ENCODE data around the gene LRRC1.
A peak's percentile ranks its signal among the peaks of the same experiment; 100 is the strongest.

LRRC1 gene

DNA sequence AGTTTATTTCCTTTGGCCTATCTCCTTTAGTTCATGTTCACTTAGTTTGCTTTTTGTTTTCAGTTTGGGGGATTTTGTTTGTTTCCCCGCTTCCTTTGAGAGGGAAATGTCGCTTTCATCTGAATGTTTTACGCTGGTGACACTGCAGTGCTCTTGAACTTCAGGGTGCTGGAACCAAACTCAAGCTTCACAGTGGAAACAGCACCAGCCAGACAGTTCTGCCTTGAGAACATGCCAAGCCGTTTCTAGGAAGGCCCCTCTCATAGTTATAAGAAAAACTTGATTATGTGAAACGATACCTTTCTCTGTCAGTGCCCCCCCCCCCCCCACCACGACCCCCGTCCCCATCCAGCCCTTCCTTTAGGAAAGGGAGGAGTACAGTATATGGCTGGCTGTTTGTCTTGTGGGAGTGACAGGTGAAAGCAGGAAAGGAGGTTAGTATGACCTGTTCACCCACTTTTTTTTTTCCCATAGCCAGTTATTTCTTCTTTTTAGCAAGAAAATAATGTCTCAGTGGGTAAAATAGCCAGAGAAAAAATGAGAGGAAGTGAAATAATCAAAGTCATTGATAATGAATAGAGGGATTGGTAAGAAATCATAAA lies 130.1 kb downstream of the LRRC1 start:
- no peaks in the 10 kb centered on the region for H3K27me3 ChIP-seq
- peak overlapping the region; percentile 70 for H3K4me2 ChIP-seq
- H3K9ac ChIP-seq, result no peak overlapping the region
- no peaks in the 10 kb centered on the region for H4K20me1 ChIP-seq
- H3K4me1 ChIP-seq, result peaks cover 78% of the 10 kb centered on the region
- peaks cover 13% of the 10 kb centered on the region; the same call in 1 of the 2 replicates for H3K9me3 ChIP-seq
- no peak overlapping the region for H3K4me3 ChIP-seq
- H3K27ac ChIP-seq, result peak overlapping the region; percentile 31; the same call in 1 of the 2 replicates
- H3K36me3 ChIP-seq, result peaks cover 23% of the 10 kb centered on the region
- TF ChIP-seq Cebpa-rat (IDR thresholded peaks at IDR 0.05), result no peak

DNA sequence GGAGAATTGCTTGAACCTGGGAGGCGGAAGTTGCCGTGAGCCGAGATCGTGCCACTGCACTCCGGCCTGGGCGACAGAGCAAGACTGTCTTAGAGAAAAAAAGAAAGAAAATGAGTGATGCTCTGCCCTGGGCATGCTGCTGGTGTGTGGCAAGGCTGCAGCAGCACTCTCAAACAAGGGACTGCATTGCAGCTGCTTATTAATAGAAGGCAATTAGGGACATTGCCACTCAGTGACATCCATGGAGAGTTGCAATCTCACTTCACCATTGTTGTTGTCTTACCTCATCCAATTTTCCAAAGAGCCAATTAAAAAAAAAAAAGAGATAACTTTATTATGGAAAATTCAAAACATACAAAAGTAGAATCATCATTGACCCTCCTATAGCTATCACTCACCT lies 131.1 kb downstream of the LRRC1 start:
- Histone ChIP-seq H3K4me1 (peaks cover 78% of the 10 kb centered on the region), H3K9ac (no peak overlapping the region), H3K9me3 (peaks cover 13% of the 10 kb centered on the region; the same call in 1 of the 2 replicates), H3K4me2 (peak overlapping the region; percentile 70), H3K27me3 (no peaks in the 10 kb centered on the region), H3K27ac (no peak overlapping the region), H4K20me1 (no peaks in the 10 kb centered on the region), H3K36me3 (peaks cover 18% of the 10 kb centered on the region), H3K4me3 (no peak overlapping the region)
- no peak for TF ChIP-seq Cebpa-rat (IDR thresholded peaks at IDR 0.05)

DNA sequence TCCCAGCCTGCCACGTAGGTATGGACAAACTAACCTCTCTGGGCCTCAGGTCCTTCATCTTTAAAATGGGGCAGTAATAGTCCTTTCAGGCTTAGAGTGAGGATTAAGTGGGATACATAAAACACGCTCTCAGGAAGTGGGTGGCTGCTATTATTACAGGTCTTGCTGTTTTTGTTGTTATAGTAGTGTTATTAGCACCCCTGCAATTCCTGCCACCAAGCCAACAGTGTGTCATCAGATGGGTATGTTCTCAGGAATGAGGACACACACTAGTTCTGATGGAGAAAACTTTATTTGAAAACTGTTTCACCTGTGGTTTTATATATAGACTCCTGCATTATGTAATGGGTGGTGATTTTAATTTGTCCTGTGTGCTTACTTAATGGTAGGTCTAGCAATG lies 131.7 kb downstream of the LRRC1 start:
- H4K20me1 ChIP-seq, result no peaks in the 10 kb centered on the region
- H3K4me2 ChIP-seq, result peak overlapping the region; percentile 70
- peaks cover 13% of the 10 kb centered on the region; the same call in 1 of the 2 replicates for H3K9me3 ChIP-seq
- peaks cover 12% of the 10 kb centered on the region for H3K36me3 ChIP-seq
- H3K4me3 ChIP-seq, result no peak overlapping the region
- TF ChIP-seq Cebpa-rat (IDR thresholded peaks at IDR 0.05), result no peak
- H3K9ac ChIP-seq, result peak overlapping the region; percentile 36; the same call in 1 of the 2 replicates
- peaks cover 82% of the 10 kb centered on the region for H3K4me1 ChIP-seq
- 0 out of 2 replicates have a peak overlapping the region, but pooled peaks have one; percentile 2 for H3K27ac ChIP-seq
- H3K27me3 ChIP-seq, result no peaks in the 10 kb centered on the region

DNA sequence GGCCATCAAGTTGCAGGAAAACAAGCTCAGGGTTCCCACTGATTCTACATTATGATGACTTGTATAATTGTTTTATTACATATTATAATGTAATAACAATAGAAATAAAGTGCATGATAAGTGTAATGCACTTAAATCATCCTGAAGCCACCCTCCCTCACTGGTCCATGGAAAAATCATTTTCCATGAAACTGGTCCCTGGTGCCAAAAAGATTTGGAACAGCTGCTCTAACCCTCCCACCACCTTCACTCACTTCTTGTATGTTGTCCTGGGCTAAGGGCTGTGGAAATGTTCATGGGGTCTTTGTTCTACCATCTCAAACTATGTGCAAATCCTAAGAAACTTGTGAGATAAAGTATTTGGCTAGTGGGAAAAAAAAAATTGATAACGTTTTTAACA lies 133.8 kb downstream of the LRRC1 start:
- no peaks in the 10 kb centered on the region for H3K27me3 ChIP-seq
- no peaks in the 10 kb centered on the region for H3K36me3 ChIP-seq
- H3K4me3 ChIP-seq, result no peak overlapping the region
- peak overlapping the region; percentile 77 for H3K4me2 ChIP-seq
- H3K9me3 ChIP-seq, result 0 out of 2 replicates have a peak, but pooled peaks cover 7% of the 10 kb centered on the region
- no peak overlapping the region for H3K9ac ChIP-seq
- no peak for TF ChIP-seq Cebpa-rat (IDR thresholded peaks at IDR 0.05)
- no peaks in the 10 kb centered on the region for H4K20me1 ChIP-seq
- peaks cover 79% of the 10 kb centered on the region for H3K4me1 ChIP-seq
- no peak overlapping the region for H3K27ac ChIP-seq

DNA sequence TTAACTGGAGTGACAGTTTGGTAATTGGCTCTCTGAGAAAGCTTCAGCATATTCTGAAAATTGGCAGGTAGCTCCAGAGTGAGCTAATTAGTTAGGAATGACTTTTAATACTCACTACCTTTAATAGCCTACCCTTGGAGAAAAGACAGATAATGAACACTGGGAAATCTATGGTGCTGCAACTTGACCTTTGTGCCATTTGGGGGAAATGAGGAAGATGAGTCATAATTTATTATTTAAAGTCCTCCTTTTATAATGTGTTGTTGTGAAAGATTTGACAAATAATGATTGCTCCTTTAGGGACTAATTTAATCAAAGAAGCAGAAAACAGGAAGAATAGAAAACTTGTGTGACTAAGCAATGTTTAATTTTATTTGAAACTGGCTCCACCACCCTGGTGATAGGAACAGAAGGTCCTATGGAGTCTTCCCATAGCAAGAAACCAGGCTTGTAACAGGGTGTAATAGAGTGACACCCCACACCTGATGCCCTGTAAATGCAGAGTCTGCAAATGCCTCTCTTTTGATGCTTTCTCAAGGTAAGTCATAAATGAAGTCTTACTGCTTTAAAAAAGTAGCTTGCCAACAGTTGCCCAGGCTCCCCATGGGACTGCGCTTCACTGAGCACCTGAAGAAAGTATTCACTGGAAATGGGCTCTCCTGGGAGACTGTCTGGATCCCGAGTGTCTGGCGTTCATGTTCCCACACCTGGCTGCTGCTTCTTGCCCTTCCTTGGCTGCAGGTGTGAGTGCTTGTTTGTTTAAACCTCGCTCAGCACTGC lies 134.4 kb downstream of the LRRC1 start:
- no peak overlapping the region for H3K27ac ChIP-seq

DNA sequence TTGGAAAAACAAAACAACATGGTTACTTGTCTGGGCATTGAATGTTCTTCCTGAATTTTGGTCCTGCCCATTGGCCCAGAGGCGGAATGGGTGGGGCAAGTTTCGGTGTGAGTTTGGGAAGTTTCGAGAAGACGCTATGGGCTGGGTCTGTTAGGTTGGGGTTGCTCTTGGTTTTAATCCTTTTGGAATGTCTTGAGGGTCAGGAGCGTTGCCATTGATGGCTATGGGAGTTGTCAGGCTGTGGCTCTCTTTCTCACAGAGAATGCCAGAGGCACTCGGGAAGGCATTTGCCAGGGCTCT lies 135.0 kb downstream of the LRRC1 start:
- Histone ChIP-seq H3K36me3 (no peaks in the 10 kb centered on the region), H3K4me2 (peak overlapping the region; percentile 77), H3K4me3 (no peak overlapping the region), H3K27ac (no peak overlapping the region; the same call in 1 of the 2 replicates), H3K4me1 (peaks cover 68% of the 10 kb centered on the region), H3K27me3 (no peaks in the 10 kb centered on the region), H4K20me1 (no peaks in the 10 kb centered on the region), H3K9ac (no peak overlapping the region), H3K9me3 (peaks cover 8% of the 10 kb centered on the region; the same call in 1 of the 2 replicates)
- no peak for TF ChIP-seq Cebpa-rat (IDR thresholded peaks at IDR 0.05)

More for the DNA sequence above, 134.4 kb downstream of the LRRC1 start:
- TF ChIP-seq Cebpa-rat (IDR thresholded peaks at IDR 0.05), result no peak
- Histone ChIP-seq H3K36me3 (no peaks in the 10 kb centered on the region), H3K9me3 (0 out of 2 replicates have a peak, but pooled peaks cover 7% of the 10 kb centered on the region), H3K4me2 (peak overlapping the region; percentile 77), H3K4me1 (peaks cover 73% of the 10 kb centered on the region), H4K20me1 (no peaks in the 10 kb centered on the region), H3K4me3 (no peak overlapping the region), H3K9ac (no peak overlapping the region), H3K27me3 (no peaks in the 10 kb centered on the region)

DNA sequence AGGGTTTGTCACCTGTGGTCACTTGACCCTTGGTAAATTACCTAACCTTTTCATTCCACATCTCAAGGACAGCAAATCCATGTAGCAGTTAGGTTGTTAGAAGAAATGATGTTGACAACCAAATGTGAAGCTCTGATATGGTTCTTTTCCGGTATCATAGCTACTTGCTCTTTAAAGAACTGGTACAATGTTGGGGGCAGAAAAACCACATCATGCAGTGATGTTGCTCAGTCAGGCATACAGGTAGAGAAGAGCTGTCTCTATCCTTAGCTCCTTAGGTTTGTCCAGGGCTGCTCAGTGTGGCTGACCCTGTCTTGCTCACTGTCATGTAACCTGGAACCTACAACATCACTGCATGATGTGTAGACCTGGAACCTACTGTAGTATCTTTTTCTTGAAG lies 135.5 kb downstream of the LRRC1 start:
- Histone ChIP-seq H3K4me3 (no peak overlapping the region), H3K27ac (no peak overlapping the region; the same call in 1 of the 2 replicates), H4K20me1 (no peaks in the 10 kb centered on the region), H3K4me2 (peak overlapping the region; percentile 77), H3K4me1 (peaks cover 63% of the 10 kb centered on the region), H3K9me3 (peaks cover 11% of the 10 kb centered on the region; the same call in 1 of the 2 replicates), H3K36me3 (no peaks in the 10 kb centered on the region), H3K27me3 (no peaks in the 10 kb centered on the region), H3K9ac (no peak overlapping the region)
- no peak for TF ChIP-seq Cebpa-rat (IDR thresholded peaks at IDR 0.05)

DNA sequence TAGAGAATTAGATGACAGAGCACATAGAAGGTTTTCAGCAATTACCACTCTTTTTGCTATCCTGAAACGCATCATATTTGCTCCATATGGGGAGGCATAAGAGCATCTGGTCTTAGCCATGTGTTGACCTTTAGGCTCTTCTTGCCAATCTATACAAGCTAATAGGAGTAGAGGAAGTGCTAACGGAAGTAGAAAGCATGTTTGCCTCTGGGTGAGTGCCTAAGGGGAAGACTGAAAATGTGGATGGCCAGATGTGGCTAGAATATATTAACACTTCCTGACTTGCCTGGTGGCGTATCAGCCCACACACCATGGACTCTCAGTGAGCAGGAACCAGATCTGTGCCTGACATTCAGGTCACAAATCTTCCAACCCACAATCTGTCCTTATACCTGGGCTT lies 136.3 kb downstream of the LRRC1 start:
- no peaks in the 10 kb centered on the region for H3K27me3 ChIP-seq
- no peak for TF ChIP-seq Cebpa-rat (IDR thresholded peaks at IDR 0.05)
- peak overlapping the region; percentile 77 for H3K4me2 ChIP-seq
- H3K36me3 ChIP-seq, result no peaks in the 10 kb centered on the region
- no peak overlapping the region for H3K9ac ChIP-seq
- H3K4me3 ChIP-seq, result no peak overlapping the region
- H3K9me3 ChIP-seq, result peaks cover 11% of the 10 kb centered on the region; the same call in 1 of the 2 replicates
- no peaks in the 10 kb centered on the region for H4K20me1 ChIP-seq
- no peak overlapping the region for H3K27ac ChIP-seq
- H3K4me1 ChIP-seq, result peaks cover 55% of the 10 kb centered on the region

DNA sequence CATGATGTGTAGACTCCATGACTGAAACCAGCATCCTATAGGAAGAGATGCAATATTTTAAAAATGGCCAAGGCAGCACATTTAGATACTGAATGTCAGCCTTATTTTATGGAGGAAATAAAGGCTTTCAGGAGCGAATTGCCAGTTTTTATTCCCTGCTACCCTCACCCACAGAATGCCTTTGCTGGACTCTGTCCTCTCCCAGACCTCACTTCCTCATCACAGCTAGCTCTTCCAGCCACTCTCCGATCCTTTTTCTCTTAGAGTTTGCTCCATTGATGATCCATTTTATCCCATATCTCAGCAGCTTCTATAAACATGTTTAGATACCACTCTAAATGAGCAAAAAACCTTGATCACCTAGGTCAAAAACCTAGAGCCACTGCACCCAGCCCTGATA lies 137.7 kb downstream of the LRRC1 start:
- Histone ChIP-seq H3K36me3 (no peaks in the 10 kb centered on the region), H3K27ac (no peak overlapping the region), H3K4me2 (no peak overlapping the region), H3K4me1 (peaks cover 45% of the 10 kb centered on the region), H3K27me3 (no peaks in the 10 kb centered on the region), H3K4me3 (no peak overlapping the region), H3K9me3 (peaks cover 11% of the 10 kb centered on the region; the same call in 1 of the 2 replicates), H4K20me1 (no peaks in the 10 kb centered on the region), H3K9ac (no peak overlapping the region)
- TF ChIP-seq Cebpa-rat (IDR thresholded peaks at IDR 0.05), result no peak

DNA sequence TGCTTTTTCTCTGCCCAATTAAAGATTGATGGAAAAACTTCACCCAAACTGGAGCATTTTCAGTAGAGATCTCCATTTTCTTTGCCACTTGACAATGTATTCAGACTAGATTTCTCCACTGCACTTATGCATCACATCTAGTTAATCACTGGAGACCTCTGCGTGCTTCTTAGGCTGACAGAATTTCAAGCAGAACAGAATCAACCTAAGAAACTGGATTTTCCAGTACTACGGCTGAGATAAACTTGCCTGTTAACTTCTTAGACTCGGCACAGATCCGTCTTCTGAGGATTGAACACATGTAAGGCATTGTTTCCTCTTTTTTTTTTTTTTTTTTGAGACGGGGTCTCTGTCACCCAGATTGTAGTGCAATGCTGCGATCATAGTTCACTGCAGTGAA lies 139.2 kb downstream of the LRRC1 start:
- Histone ChIP-seq H3K9ac (no peak overlapping the region), H4K20me1 (no peaks in the 10 kb centered on the region), H3K4me1 (peaks cover 45% of the 10 kb centered on the region), H3K27me3 (no peaks in the 10 kb centered on the region), H3K27ac (no peak overlapping the region), H3K4me3 (no peak overlapping the region), H3K36me3 (no peaks in the 10 kb centered on the region), H3K4me2 (no peak overlapping the region), H3K9me3 (peaks cover 4% of the 10 kb centered on the region; the same call in 1 of the 2 replicates)
- no peak for TF ChIP-seq Cebpa-rat (IDR thresholded peaks at IDR 0.05)
